Smooth muscle cell (in vitro differentiated cells): ENCODE measurements around the gene RICTOR. TPM values are rescaled to one million over a fixed set of nuclear protein-coding genes. Genes with fewer than 3 reads are reported as not detected.

Experiments
- DNase-seq: peaks from one replicate; lab custom pipeline; 2025; ENCODE audit not compliant: unreplicated experiment; lab: John Stamatoyannopoulos, UW
- H2AFZ ChIP-seq: fragments of 200-600 bp; sonication (generic); 2 replicates; pipeline ENCODE4 v1.6.0; 2016; ENCODE audit warnings: antibody characterized with exemption, low read depth, mild to moderate bottlenecking
- H3F3A ChIP-seq: fragments of 200-600 bp; sonication (generic); 2 replicates; pipeline ENCODE4 v1.6.0; 2017; ENCODE audit warnings: antibody characterized with exemption, low read depth
- H3K27ac ChIP-seq: fragments of 200-600 bp; sonication (generic); 2 replicates; pipeline ENCODE4 v1.5.1; 2016; ENCODE audit warnings: low read depth, mild to moderate bottlenecking
- H3K27me3 ChIP-seq: fragments of 200-600 bp; sonication (generic); 2 replicates; pipeline ENCODE4 v1.6.1; 2016; ENCODE audit warnings: low read depth, mild to moderate bottlenecking
- H3K36me3 ChIP-seq: fragments of 200-600 bp; sonication (generic); 2 replicates; pipeline ENCODE4 v1.5.1; 2016; ENCODE audit warnings: low read depth
- H3K4me1 ChIP-seq: fragments of 200-600 bp; sonication (generic); 2 replicates; pipeline ENCODE4 v1.5.1; 2016; ENCODE audit warnings: low read depth
- H3K4me2 ChIP-seq: fragments of 200-600 bp; sonication (generic); 2 replicates; pipeline ENCODE4 v1.6.0; 2016; ENCODE audit warnings: mild to moderate bottlenecking
- H3K4me3 ChIP-seq: fragments of 200-600 bp; sonication (generic); 2 replicates; pipeline ENCODE4 v1.5.1; 2016; ENCODE audit warnings: mild to moderate bottlenecking
- H3K79me2 ChIP-seq: fragments of 200-600 bp; sonication (generic); 2 replicates; pipeline ENCODE4 v1.6.0; 2016; ENCODE audit warnings: low read depth, mild to moderate bottlenecking
- H3K9ac ChIP-seq: fragments of 200-600 bp; sonication (generic); 2 replicates; pipeline ENCODE4 v1.6.0; 2016; ENCODE audit warnings: low read depth
- H3K9me3 ChIP-seq: fragments of 200-600 bp; sonication (generic); replicated peaks from 2 replicates; pipeline ENCODE4 v1.5.1; 2016; ENCODE audit warnings: low read depth
- H4K20me1 ChIP-seq: fragments of 200-600 bp; sonication (generic); 2 replicates; pipeline ENCODE4 v1.6.0; 2016; ENCODE audit warnings: low read depth
- CTCF ChIP-seq: fragments of 200-600 bp; sonication (generic); IDR thresholded peaks from 2 replicates; pipeline ENCODE4 v1.5.1; 2017; ENCODE audit warnings: borderline replicate concordance, mild to moderate bottlenecking, antibody characterized with exemption; ENCODE audit not compliant: insufficient read depth, poor library complexity, severe bottlenecking
- WGBS: methylation state at CpG from one replicate; pipeline ENCODE4 v1.1.7; 2016; ENCODE audit warnings: low lambda C conversion rate; 5-methylcytosine and 5-hydroxymethylcytosine counted together
- polyA plus RNA-seq: library from polyadenylated mRNA; unstranded; fragments of >200 nt; fragmentation: Nextera tagmentation; extraction: Ambion mirVana; gene quantifications from 2 replicates; pipeline ENCODE4 v1.2.1, GENCODE V29; 2016
- total RNA-seq: library from RNA; depleted of rRNA; stranded (reverse); fragments of >200 nt; gene quantifications from 2 replicates; pipeline ENCODE4 v1.2.3, GENCODE V29; 2014

The RICTOR gene
- total and polyA plus RNA-seq, 2 experiments from 2014 or later: 3.6 to 30.2 TPM

DNA sequence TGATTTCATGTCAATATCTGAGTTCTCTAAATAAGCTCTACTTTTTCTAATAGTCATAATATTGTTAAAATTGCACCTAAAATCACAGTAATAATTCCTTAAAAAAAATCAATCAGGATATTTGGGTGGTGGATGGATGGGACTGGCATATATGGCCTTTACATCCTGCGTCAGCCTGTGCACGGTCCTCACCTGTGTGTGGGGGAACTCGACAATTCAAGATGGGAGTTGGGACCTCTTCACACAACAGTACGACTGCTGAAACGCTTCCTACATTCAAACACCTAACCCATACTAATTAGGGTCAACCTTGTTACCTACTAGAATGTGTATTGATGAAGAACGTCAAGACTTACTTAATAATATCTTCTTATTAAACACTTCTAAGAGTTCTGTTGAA is 137.9 kb downstream of the RICTOR start:
- WGBS: 98% methylated on average over 6 of the region's 6 CpGs
- DNase-seq: no peak
- H3K9me3 ChIP-seq: no peaks in the 10 kb centered on the region
- peaks cover 13% of the 10 kb centered on the region for H3K36me3 ChIP-seq
- H3K4me1 ChIP-seq: no peaks in the 10 kb centered on the region
- no peak overlapping the region for H3K4me2 ChIP-seq
- no peak overlapping the region for H3K27ac ChIP-seq
- TF ChIP-seq CTCF: no peak
- no peak overlapping the region for H2AFZ ChIP-seq
- no peaks in the 10 kb centered on the region for H4K20me1 ChIP-seq
- H3K79me2 ChIP-seq: no peaks in the 10 kb centered on the region
- no peaks in the 10 kb centered on the region for H3K27me3 ChIP-seq
- H3K9ac ChIP-seq: no peak overlapping the region
- H3F3A ChIP-seq: no peaks in the 10 kb centered on the region
- no peak overlapping the region for H3K4me3 ChIP-seq

DNA sequence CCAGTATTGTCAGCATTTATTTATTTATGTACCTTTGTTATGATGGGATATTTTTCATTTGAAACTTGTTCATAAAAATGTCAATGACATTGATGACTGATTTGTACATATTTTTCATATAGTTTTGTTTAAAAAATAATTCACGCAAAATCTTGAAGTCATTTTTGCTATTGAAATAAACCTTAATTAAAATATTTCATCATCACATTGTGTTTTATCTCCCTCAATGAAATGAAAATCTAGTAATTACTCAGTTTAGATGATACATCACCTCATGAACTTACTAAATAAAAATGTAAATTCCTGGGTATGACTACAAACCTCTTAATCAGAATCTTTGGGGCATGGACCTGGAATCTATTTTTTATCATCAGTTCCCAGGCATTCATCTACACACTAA is 138.8 kb downstream of the RICTOR start:
- no peak for DNase-seq
- peaks cover 13% of the 10 kb centered on the region for H3K36me3 ChIP-seq
- WGBS: 25% methylated on average over 1 of the region's 1 CpG

DNA sequence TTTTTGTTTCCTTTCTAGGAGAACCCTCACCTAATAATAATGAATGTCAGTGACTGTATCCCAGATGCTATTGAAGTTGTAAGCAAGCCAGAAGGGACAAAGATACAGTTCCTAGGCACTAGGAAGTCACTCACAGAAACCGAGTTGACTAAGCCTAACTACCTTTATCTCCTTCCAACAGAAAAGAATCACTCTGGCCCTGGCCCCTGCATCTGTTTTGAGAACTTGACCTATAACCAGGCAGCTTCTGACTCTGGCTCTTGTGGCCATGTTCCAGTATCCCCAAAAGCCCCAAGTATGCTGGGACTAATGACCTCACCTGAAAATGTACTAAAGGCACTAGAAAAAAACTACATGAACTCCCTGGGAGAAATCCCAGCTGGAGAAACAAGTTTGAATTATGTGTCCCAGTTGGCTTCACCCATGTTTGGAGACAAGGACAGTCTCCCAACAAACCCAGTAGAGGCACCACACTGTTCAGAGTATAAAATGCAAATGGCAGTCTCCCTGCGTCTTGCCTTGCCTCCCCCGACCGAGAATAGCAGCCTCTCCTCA is 141.3 kb downstream of the RICTOR start:
- Histone ChIP-seq H3F3A (no peaks in the 10 kb centered on the region), H4K20me1 (no peaks in the 10 kb centered on the region), H3K9me3 (no peaks in the 10 kb centered on the region), H3K79me2 (no peaks in the 10 kb centered on the region), H3K27me3 (no peaks in the 10 kb centered on the region), H3K27ac (no peak overlapping the region), H3K4me3 (no peak overlapping the region), H2AFZ (no peak overlapping the region), H3K9ac (no peak overlapping the region), H3K4me2 (no peak overlapping the region), H3K36me3 (peaks cover 19% of the 10 kb centered on the region), H3K4me1 (no peaks in the 10 kb centered on the region)
- DNase-seq: no peak
- TF ChIP-seq CTCF: no peak
- WGBS: 93% methylated on average over 4 of the region's 4 CpGs

More for the DNA sequence above, 138.8 kb downstream of the RICTOR start:
- Histone ChIP-seq H3K27me3 (no peaks in the 10 kb centered on the region), H3K4me2 (no peak overlapping the region), H2AFZ (no peak overlapping the region), H3K79me2 (no peaks in the 10 kb centered on the region), H4K20me1 (no peaks in the 10 kb centered on the region), H3F3A (no peaks in the 10 kb centered on the region), H3K27ac (no peak overlapping the region), H3K4me1 (no peaks in the 10 kb centered on the region), H3K4me3 (no peak overlapping the region), H3K9ac (no peak overlapping the region), H3K9me3 (no peaks in the 10 kb centered on the region)
- no peak for TF ChIP-seq CTCF

GRCh38 chr5:38931731-38932130 is 142.5 kb downstream of the RICTOR start:
- Histone ChIP-seq H2AFZ (no peak overlapping the region), H3K27me3 (no peaks in the 10 kb centered on the region), H3K9me3 (no peaks in the 10 kb centered on the region), H3K4me1 (no peaks in the 10 kb centered on the region), H3K4me2 (no peak overlapping the region), H3F3A (no peaks in the 10 kb centered on the region), H3K79me2 (no peaks in the 10 kb centered on the region), H3K36me3 (peaks cover 22% of the 10 kb centered on the region), H4K20me1 (no peaks in the 10 kb centered on the region), H3K27ac (no peak overlapping the region), H3K4me3 (no peak overlapping the region), H3K9ac (no peak overlapping the region)
- TF ChIP-seq CTCF: no peak
- 80% methylated on average over 4 of the region's 4 CpGs for WGBS
- DNase-seq: no peak
